A549 treated with CORT108297 at 1 μM for 4 hours (cell line): ENCODE data around the gene DARS1. TPM values are rescaled to one million over a fixed set of nuclear protein-coding genes. Genes with fewer than 3 reads are reported as not detected.

Source experiments
- total RNA-seq: library from RNA; stranded (reverse); fragments of 200-300 nt; extraction: Qiagen RNA extraction; gene quantifications from 5 replicates; pipeline ENCODE4 v1.2.3, GENCODE V29; 2022

The DARS1 gene
- 52.7 to 62.1 TPM (median 55.9 TPM) in 5 replicates for total RNA-seq

GRCh38 chr2:135985018-135985825, at the start of gene DARS1:
TSS of gene DARS1 (minus strand) at chr2:135985626. CDS start at chr2:135985468, 158 bp downstream.

DNA sequence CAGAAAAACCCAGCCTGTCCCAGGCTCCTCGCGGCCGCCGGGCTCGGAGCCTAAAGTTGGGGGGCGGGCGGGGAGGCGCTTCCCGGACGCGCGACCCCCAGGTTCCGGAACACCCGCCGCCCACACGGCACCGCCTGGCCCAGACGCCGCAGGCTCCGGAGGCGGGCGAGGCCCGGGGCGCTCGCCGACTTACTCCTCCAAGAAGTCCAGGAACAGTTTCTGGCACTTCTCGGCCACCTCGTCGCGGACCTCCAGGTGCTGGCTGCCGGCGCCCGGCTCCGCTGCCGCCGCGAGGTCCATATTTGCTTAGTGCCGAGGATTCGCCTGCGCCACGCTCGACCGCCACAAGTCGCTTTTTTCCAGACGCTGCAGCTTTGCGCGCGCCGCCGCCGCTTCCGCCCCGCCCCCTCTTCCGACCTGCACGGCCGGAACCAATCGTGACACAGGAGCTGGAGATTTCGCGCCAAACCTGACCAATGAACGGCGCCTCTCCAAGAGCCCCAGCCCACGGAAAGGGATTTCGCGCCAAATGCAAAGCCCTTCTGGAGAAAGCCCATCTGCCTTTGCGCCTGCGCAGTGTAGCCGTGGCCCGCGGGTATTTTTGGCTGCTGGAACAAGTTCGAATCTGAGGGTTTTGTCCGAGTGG, 109.2 kb downstream of the DARS1 start, which contains the start of gene MCM6:
MCM6 (minus strand) TSS at position 378 of the 646 bp plus-strand sequence; CDS start at position 300, 78 bp downstream.

Other genes starting within 250 kb of the DARS1 start
- gene UBXN4, start 243.8 kb downstream of the DARS1 start, total RNA-seq, result 33.0 to 47.0 TPM (median 41.2 TPM) in 5 replicates
- gene LCT, start 148.4 kb downstream of the DARS1 start, total RNA-seq, result 0.03 to 0.06 TPM (median 0.03 TPM) in 4 of 5 replicates, not detected in the other
- 46.3 to 60.6 TPM (median 49.4 TPM) in 5 replicates for gene MCM6, start 109.2 kb downstream of the DARS1 start, total RNA-seq
- 0.28 to 0.75 TPM (median 0.51 TPM) in 5 replicates for gene CXCR4, start 132.5 kb upstream of the DARS1 start, total RNA-seq